B cell (primary cell): ENCODE measurements around the gene DYRK1A.

Experiments
- EZH2 ChIP-seq: IDR thresholded peaks from 2 replicates; pipeline ENCODE4 v1.6.1; 2012; ENCODE audit warnings: borderline replicate concordance, low read depth, mild to moderate bottlenecking, moderate library complexity, low read length; ENCODE audit not compliant: insufficient read depth, poor library complexity, severe bottlenecking
- TF ChIP-seq, protein P1 (sequence below): fragments of 200-600 bp; IDR thresholded peaks from one replicate; pipeline ENCODE4 v1.8.0; 2022; ENCODE audit warnings: antibody characterized with exemption, mild to moderate bottlenecking

DNA sequence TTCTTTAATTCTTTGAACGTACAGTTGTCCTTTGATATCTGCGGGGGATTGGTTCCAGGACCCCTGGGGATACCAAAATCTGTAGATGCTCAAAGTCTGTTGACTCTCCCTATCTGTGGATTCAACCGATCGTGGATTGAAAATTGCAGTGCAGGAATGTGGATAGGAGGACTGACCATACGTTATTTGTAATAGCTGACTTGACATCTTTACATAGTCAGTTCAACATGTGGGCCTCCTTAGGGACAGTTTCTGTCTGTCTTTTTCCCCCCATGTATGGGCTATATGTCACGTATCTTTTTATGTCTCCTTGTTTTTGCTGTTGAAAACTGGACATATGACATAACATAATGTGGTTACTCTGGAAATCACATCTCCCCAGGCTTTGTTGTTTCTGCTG lies 204.9 kb downstream of the DYRK1A start:
- TF ChIP-seq, protein P1, sequence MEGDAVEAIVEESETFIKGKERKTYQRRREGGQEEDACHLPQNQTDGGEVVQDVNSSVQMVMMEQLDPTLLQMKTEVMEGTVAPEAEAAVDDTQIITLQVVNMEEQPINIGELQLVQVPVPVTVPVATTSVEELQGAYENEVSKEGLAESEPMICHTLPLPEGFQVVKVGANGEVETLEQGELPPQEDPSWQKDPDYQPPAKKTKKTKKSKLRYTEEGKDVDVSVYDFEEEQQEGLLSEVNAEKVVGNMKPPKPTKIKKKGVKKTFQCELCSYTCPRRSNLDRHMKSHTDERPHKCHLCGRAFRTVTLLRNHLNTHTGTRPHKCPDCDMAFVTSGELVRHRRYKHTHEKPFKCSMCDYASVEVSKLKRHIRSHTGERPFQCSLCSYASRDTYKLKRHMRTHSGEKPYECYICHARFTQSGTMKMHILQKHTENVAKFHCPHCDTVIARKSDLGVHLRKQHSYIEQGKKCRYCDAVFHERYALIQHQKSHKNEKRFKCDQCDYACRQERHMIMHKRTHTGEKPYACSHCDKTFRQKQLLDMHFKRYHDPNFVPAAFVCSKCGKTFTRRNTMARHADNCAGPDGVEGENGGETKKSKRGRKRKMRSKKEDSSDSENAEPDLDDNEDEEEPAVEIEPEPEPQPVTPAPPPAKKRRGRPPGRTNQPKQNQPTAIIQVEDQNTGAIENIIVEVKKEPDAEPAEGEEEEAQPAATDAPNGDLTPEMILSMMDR = no peak
- no peak for TF ChIP-seq EZH2
